DND-41 (cell line): ENCODE data around the gene KLHL17.

Source experiments
- CTCF ChIP-seq: IDR thresholded peaks from 2 replicates; pipeline ENCODE4 v1.5.1; 2012; ENCODE audit warnings: borderline replicate concordance, low read length, moderate library complexity, mild to moderate bottlenecking; ENCODE audit not compliant: poor library complexity, severe bottlenecking; ENCODE audit errors: extremely low read depth
- EZH2 ChIP-seq: IDR thresholded peaks from 3 replicates; pipeline ENCODE4 v1.6.1; 2012; ENCODE audit warnings: borderline replicate concordance, low read depth, mild to moderate bottlenecking, moderate library complexity, low read length, inconsistent platforms; ENCODE audit not compliant: severe bottlenecking

GRCh38 chr1:997713-997992 is 37.3 kb downstream of the KLHL17 start:
- TF ChIP-seq CTCF (no peak), EZH2 (no peak)
